K562 (cell line): ENCODE results near the gene ZSCAN21. TPM values are rescaled to one million over a fixed set of nuclear protein-coding genes. Genes with fewer than 3 reads are reported as not detected.

Source experiments
- DPF2 ChIP-seq: fragments of 450-650 bp; IDR thresholded peaks from 2 replicates; pipeline ENCODE4 v1.6.1; 2016
- GABPB2 ChIP-seq: fragments of 250-450 bp; sonication (Bioruptor Pico); conservative IDR thresholded peaks from 2 replicates; pipeline ENCODE4 v1.5.1; 2021; ENCODE audit warnings: mild to moderate bottlenecking
- HOXB6 ChIP-seq: fragments of 250-450 bp; sonication (Bioruptor Pico); IDR thresholded peaks from 2 replicates; pipeline ENCODE4 v1.5.1; 2022; ENCODE audit warnings: mild to moderate bottlenecking, borderline replicate concordance
- MCM7 ChIP-seq, 2 experiments: fragments of 450-650 bp; IDR thresholded peaks; 2 replicates each; pipeline ENCODE4 v1.6.1; 2016 to 2018
- MTA1 ChIP-seq: fragments of 450-650 bp; IDR thresholded peaks from 2 replicates; pipeline ENCODE4 v1.6.1; 2017; ENCODE audit warnings: borderline replicate concordance
- MTA3 ChIP-seq: fragments of 450-650 bp; formaldehyde crosslinking; IDR thresholded peaks from 2 replicates; pipeline ENCODE4 v1.6.1; 2017; ENCODE audit warnings: mild to moderate bottlenecking, borderline replicate concordance
- PCBP1 ChIP-seq: fragments of 200-400 bp; formaldehyde crosslinking; IDR thresholded peaks from 2 replicates; pipeline ENCODE4 v1.6.1; 2018; ENCODE audit warnings: mild to moderate bottlenecking, low read depth, low read length; ENCODE audit not compliant: poor library complexity, severe bottlenecking
- SPI1 ChIP-seq: IDR thresholded peaks from 2 replicates; pipeline ENCODE4 v1.6.1; 2011; ENCODE audit warnings: low read depth, low read length, control low read depth, borderline replicate concordance
- TBP ChIP-seq: optimal IDR thresholded peaks from 2 replicates; pipeline ENCODE3; 2011; ENCODE audit warnings: low read depth, low read length, improper control_type of control experiment
- TCF3 ChIP-seq: sonication (generic); formaldehyde crosslinking; IDR thresholded peaks from 2 replicates; pipeline ENCODE4 v1.4.0; 2020; ENCODE audit warnings: mild to moderate bottlenecking, missing genetic modification reagents
- ZBTB7A ChIP-seq: IDR thresholded peaks from 2 replicates; pipeline ENCODE4 v1.6.1; 2011; ENCODE audit warnings: low read depth, mild to moderate bottlenecking, low read length, moderate library complexity, borderline replicate concordance; ENCODE audit not compliant: control insufficient read depth
- ZNF217 ChIP-seq: sonication (generic); formaldehyde crosslinking; IDR thresholded peaks from 2 replicates; pipeline ENCODE4 v1.8.0; 2022; ENCODE audit warnings: mild to moderate bottlenecking, missing genetic modification reagents
- ZNF668 ChIP-seq: fragments of 250-450 bp; sonication (Bioruptor Pico); IDR thresholded peaks from 2 replicates; pipeline ENCODE4 v1.8.0; 2022; ENCODE audit warnings: mild to moderate bottlenecking, inconsistent platforms
- polyA plus RNA-seq, 8 experiments: library from polyadenylated mRNA; depleted of rRNA in 4 of 8; stranded (reverse) in 5 of 8; unstranded in 3 of 8; fragments of >200 nt; fragmentation: Nextera tagmentation in 2 of 8; fragmentation: Illumina TruSeq in 1 of 8; extraction: Ambion mirVana in 2 of 8; extraction: Trizol in 1 of 8; gene quantifications; 2 replicates each; pipeline versions ENCODE4 v1.2.1 to v1.2.3, GENCODE V29; 2011 to 2014; ENCODE audit warnings: inconsistent platforms in 1 of 8, missing spikeins in 1 of 8
- total RNA-seq, 7 experiments: library from RNA; depleted of rRNA in 6 of 7; stranded (reverse); fragments of >200 nt in 6 of 7; fragmentation: Illumina TruSeq in 2 of 7; extraction: Trizol in 2 of 7; gene quantifications; 2 replicates each; pipeline versions ENCODE4 v1.2.1 to v1.2.3, GENCODE V29; 2011 to 2021; ENCODE audit warnings: low replicate concordance in 1 of 7
- TF ChIP-seq, protein P1 (sequence below): sonication (generic); formaldehyde crosslinking; IDR thresholded peaks from 2 replicates; pipeline ENCODE4 v1.8.0; 2022; ENCODE audit warnings: mild to moderate bottlenecking, missing genetic modification reagents, borderline replicate concordance
- TF ChIP-seq, protein P2 (sequence below): fragments of 250-450 bp; sonication (Bioruptor Pico); IDR thresholded peaks from 2 replicates; pipeline ENCODE4 v1.8.0; 2021; ENCODE audit warnings: moderate library complexity, mild to moderate bottlenecking, inconsistent platforms
- TF ChIP-seq, protein P3 (sequence below): sonication (generic); formaldehyde crosslinking; IDR thresholded peaks from 2 replicates; pipeline ENCODE4 v1.8.0; 2022; ENCODE audit warnings: mild to moderate bottlenecking, missing genetic modification reagents
- TF ChIP-seq, protein P4 (sequence below): fragments of 250-450 bp; sonication (Bioruptor Pico); IDR thresholded peaks from 2 replicates; pipeline ENCODE4 v1.8.0; 2021; ENCODE audit warnings: borderline replicate concordance, mild to moderate bottlenecking, moderate library complexity; ENCODE audit not compliant: poor library complexity, severe bottlenecking
- TF ChIP-seq, protein P5 (sequence below), 2 experiments: IDR thresholded peaks; 2 replicates each; pipeline ENCODE4 v1.6.1; 2011; ENCODE audit warnings: borderline replicate concordance in 1 of 2, control low read depth in 1 of 2, low read depth in 1 of 2, low read length in 1 of 2, mild to moderate bottlenecking in 1 of 2, mixed read lengths in 1 of 2, moderate library complexity in 1 of 2; ENCODE audit not compliant: insufficient read depth in 1 of 2, insufficient read length in 1 of 2, poor library complexity in 1 of 2, severe bottlenecking in 1 of 2; ENCODE audit errors: extremely low read depth in 1 of 2

Gene ZSCAN21
- total and polyA plus RNA-seq, 9 of the 15 experiments (the other 6 are each of a cell fraction or from before 2014, with no cell fraction given), result 5.9 to 15.5 (median 13.2) TPM

DNA sequence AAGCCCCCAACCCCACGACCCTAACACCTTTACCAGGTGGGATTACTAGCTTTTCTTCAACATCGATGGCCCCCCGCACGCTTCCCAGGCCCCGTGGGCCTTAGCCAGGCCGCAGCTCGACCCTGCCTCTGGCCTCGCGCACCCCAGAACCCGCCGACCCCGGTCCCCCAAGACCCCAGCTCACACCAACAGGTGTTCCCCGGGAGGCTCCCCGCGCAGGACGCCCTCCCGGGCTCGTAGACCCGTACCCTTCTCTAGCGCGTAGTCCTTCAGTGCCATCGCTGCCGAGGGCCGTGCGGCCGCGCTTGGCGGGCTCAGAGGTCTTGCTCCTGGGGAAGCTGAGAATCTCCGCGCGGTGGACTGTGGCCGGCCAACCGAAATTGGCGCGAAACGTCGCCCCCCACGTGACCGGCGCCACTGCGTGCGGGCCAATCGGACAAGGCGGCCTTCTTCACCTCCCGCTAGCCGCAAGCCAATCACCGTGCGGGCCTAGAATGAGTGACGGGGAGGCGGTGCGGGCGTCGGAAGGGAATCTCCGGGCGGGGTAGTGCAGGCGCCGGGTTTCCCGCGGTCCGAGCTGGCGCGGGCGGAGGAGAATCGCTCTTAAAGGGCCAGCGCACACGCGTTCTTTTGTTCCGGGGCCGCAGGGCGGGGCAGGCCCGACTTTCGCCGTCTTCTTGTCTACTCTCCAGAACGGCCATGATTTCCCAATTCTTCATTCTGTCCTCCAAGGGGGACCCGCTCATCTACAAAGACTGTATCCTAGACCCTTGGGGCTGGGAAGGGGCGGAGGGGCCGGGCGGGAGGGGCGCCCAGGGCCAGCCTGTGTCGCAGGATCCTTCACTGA is 51.7 kb downstream of the ZSCAN21 start, which contains the start of the genes AP4M1 and MCM7 (continued):
- TF ChIP-seq, protein P1, sequence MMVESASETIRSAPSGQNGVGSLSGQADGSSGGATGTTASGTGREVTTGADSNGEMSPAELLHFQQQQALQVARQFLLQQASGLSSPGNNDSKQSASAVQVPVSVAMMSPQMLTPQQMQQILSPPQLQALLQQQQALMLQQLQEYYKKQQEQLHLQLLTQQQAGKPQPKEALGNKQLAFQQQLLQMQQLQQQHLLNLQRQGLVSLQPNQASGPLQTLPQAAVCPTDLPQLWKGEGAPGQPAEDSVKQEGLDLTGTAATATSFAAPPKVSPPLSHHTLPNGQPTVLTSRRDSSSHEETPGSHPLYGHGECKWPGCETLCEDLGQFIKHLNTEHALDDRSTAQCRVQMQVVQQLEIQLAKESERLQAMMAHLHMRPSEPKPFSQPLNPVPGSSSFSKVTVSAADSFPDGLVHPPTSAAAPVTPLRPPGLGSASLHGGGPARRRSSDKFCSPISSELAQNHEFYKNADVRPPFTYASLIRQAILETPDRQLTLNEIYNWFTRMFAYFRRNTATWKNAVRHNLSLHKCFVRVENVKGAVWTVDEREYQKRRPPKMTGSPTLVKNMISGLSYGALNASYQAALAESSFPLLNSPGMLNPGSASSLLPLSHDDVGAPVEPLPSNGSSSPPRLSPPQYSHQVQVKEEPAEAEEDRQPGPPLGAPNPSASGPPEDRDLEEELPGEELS (CRISPR knock-in tag), result peak; percentile 68; the same call in 1 of the 2 replicates
- TF ChIP-seq TBP (no peak), HOXB6 (no peak), ZNF217 (CRISPR knock-in tag) (no peak), TCF3 (CRISPR knock-in tag) (peak; percentile 25; the same call in 1 of the 2 replicates), PCBP1 (no peak), DPF2 (no peak), MCM7 (IDR thresholded peaks at IDR 0.05) (no peak), ZNF668 (CRISPR knock-in tag) (peak; percentile 55; the same call in 1 of the 2 replicates), ZBTB7A (no peak; the same call in none of the 2 replicates), MTA3 (peak; percentile 78), GABPB2 (CRISPR knock-in tag) (no peak; the same call in 1 of the 2 replicates), SPI1 (no peak), MTA1 (no peak)
- TF ChIP-seq, protein P2, sequence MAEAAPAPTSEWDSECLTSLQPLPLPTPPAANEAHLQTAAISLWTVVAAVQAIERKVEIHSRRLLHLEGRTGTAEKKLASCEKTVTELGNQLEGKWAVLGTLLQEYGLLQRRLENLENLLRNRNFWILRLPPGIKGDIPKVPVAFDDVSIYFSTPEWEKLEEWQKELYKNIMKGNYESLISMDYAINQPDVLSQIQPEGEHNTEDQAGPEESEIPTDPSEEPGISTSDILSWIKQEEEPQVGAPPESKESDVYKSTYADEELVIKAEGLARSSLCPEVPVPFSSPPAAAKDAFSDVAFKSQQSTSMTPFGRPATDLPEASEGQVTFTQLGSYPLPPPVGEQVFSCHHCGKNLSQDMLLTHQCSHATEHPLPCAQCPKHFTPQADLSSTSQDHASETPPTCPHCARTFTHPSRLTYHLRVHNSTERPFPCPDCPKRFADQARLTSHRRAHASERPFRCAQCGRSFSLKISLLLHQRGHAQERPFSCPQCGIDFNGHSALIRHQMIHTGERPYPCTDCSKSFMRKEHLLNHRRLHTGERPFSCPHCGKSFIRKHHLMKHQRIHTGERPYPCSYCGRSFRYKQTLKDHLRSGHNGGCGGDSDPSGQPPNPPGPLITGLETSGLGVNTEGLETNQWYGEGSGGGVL, result no peak
- TF ChIP-seq, protein P3, sequence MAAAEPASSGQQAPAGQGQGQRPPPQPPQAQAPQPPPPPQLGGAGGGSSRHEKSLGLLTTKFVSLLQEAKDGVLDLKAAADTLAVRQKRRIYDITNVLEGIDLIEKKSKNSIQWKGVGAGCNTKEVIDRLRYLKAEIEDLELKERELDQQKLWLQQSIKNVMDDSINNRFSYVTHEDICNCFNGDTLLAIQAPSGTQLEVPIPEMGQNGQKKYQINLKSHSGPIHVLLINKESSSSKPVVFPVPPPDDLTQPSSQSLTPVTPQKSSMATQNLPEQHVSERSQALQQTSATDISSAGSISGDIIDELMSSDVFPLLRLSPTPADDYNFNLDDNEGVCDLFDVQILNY, result no peak
- TF ChIP-seq, protein P4, sequence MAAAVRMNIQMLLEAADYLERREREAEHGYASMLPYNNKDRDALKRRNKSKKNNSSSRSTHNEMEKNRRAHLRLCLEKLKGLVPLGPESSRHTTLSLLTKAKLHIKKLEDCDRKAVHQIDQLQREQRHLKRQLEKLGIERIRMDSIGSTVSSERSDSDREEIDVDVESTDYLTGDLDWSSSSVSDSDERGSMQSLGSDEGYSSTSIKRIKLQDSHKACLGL (CRISPR knock-in tag), result no peak
- TF ChIP-seq, protein P5, sequence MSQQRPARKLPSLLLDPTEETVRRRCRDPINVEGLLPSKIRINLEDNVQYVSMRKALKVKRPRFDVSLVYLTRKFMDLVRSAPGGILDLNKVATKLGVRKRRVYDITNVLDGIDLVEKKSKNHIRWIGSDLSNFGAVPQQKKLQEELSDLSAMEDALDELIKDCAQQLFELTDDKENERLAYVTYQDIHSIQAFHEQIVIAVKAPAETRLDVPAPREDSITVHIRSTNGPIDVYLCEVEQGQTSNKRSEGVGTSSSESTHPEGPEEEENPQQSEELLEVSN (IDR thresholded peaks at IDR 0.05; ENCODE audit: borderline replicate concordance in 1 of 2, extremely low read depth in 1 of 2, insufficient read depth in 1 of 2, insufficient read length in 1 of 2, low read depth in 1 of 2, low read length in 1 of 2, poor library complexity in 1 of 2, severe bottlenecking in 1 of 2), result peak; percentile 98 to 99
